Stimulated activated CD4-positive, alpha-beta T cell treated with anti-CD3 and anti-CD28 coated beads, Interleukin-12 subunit alpha, Interleukin-12 subunit beta, amount 100 ng/mL, for 4 hours (primary cell): ENCODE data around the gene SHISA7.

ENCODE experiments used
- DNase-seq: peaks from one replicate; pipeline ENCODE4 v3.0.0-alpha.2; 2020

Gene SHISA7

GRCh38 chr19:55385724-55386492 is 57.2 kb downstream of the SHISA7 start, which contains the start of gene RPL28:
Gene RPL28 (plus strand): TSS chr19:55385932. CDS start chr19:55386358, 426 bp downstream.
- DNase-seq = peak; percentile 97

- peak; percentile 95 for DNase-seq
Measured at GRCh38 chr19:55384920-55385723, 58.0 kb downstream of the SHISA7 start.

GRCh38 chr19:55384131-55384919 is 58.8 kb downstream of the SHISA7 start, which contains the start of gene TMEM238:
Gene TMEM238 (minus strand): TSS chr19:55384292. CDS start chr19:55384259, 33 bp downstream.
- DNase-seq = peak; percentile 51

GRCh38 chr19:55383279-55384130 is 59.6 kb downstream of the SHISA7 start:
- DNase-seq = peak; percentile 51

GRCh38 chr19:55382522-55383054 is 60.5 kb downstream of the SHISA7 start:
- DNase-seq = no peak

- no peak for DNase-seq
Measured at GRCh38 chr19:55382013-55382412, 61.1 kb downstream of the SHISA7 start.

GRCh38 chr19:55379174-55379573 is 63.9 kb downstream of the SHISA7 start:
- no peak for DNase-seq
